MCF 10A (cell line): ENCODE measurements around the gene DUS1L. TPM values are rescaled to one million over a fixed set of nuclear protein-coding genes. Genes with fewer than 3 reads are reported as not detected.
A peak's percentile ranks its signal among the peaks of the same experiment; 100 is the strongest.

Experiments
- BruUV-seq: library from RNA; stranded (reverse); fragments of 400-500 nt; replicated peaks from 2 replicates; lab custom pipeline; 2021; lab: Mats Ljungman, UMichigan
- CTCF ChIA-PET: fragments of 300-600 bp; sonication (Branson Sonifier 250); formaldehyde crosslinking; extraction: SDS; loops from one replicate; lab custom pipeline; 2021; ENCODE audit warnings: antibody characterized with exemption, inconsistent platforms; lab: Yijun Ruan, JAX
- POLR2A ChIA-PET: fragments of 300-600, 350-650 bp; sonication (Branson Sonifier 250); formaldehyde crosslinking; extraction: SDS; loops from one replicate; lab custom pipeline; 2020; ENCODE audit warnings: antibody characterized with exemption, inconsistent platforms; lab: Yijun Ruan, JAX
- DNase-seq: peaks from one replicate; pipeline ENCODE4 v3.0.0-alpha.2; 2018; ENCODE audit not compliant: unreplicated experiment
- H3K27ac Mint-ChIP-seq: one replicate; pipeline ENCODE4 v1.8.0; 2022; ENCODE audit warnings: mild to moderate bottlenecking, low read depth, mixed read lengths; ENCODE audit not compliant: unreplicated experiment
- H3K27me3 Mint-ChIP-seq: one replicate; pipeline ENCODE4 v1.8.0; 2022; ENCODE audit warnings: mixed read lengths; ENCODE audit not compliant: insufficient read depth, unreplicated experiment
- H3K36me3 Mint-ChIP-seq: one replicate; pipeline ENCODE4 v1.8.0; 2022; ENCODE audit warnings: mild to moderate bottlenecking, moderate library complexity, mixed read lengths; ENCODE audit not compliant: insufficient read depth, unreplicated experiment
- H3K4me1 Mint-ChIP-seq: one replicate; pipeline ENCODE4 v1.8.0; 2022; ENCODE audit warnings: mixed read lengths; ENCODE audit not compliant: insufficient read depth, unreplicated experiment
- H3K4me3 Mint-ChIP-seq: one replicate; pipeline ENCODE4 v1.8.0; 2022; ENCODE audit warnings: mild to moderate bottlenecking, moderate library complexity, mixed read lengths; ENCODE audit not compliant: unreplicated experiment
- H3K9me3 Mint-ChIP-seq: one replicate; pipeline ENCODE4 v1.8.0; 2022; ENCODE audit warnings: mixed read lengths; ENCODE audit not compliant: unreplicated experiment
- CTCF ChIP-seq: fragments of 200-600 bp; IDR thresholded peaks from one replicate; pipeline ENCODE4 v1.8.0; 2022; ENCODE audit warnings: antibody characterized with exemption, mild to moderate bottlenecking; ENCODE audit not compliant: unreplicated experiment
- intact Hi-C: fragments of 100-400 bp; cut with micrococcal nuclease; formaldehyde crosslinking; loops from 2 replicates; pipeline ENCODE4 v1.14.1; 2022
- total RNA-seq: library from RNA; stranded (reverse); gene quantifications from 2 replicates; pipeline ENCODE4 v1.2.3, GENCODE V29; 2022

The DUS1L gene
- total RNA-seq, 1 experiment from 2014 or later: 116 TPM

DNA sequence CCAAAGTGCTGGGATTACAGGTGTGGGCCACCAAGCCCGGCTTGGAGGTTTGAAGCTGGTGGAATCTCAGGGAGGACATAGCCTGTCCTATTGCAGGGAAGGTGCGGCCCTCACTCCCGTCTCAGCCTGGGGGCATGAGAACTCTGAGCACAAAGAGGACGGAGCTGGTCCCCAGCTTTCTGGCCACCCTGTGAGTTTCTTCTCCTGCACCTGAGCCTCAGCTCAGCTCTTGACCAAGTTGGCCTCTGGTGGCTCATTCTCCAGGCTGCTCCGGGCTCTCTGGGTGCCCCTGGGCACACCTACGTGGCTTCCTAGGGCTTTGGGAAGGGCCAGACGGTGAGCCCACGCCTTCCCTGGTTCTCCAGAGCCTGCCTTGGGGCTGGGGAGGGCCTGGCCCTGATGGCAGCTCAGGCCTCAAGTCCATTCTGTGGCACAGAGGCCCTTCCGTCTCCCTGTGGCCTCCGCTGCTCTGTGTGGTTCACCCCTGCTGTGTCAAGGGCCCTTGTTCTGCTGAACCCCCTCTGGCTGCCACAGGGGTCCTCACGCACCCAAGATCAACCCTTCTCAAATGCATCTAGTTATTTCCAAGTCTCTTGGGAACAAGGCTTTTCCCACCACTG lies 39.3 kb upstream of the DUS1L start:
- ChIA-PET POLR2A (interaction anchor here (0.6 to 7.0 kb wide), 7 partner anchors 9 to 171 kb away, joined by 3 to 62 read pairs (median 3); partner anchors contain the start of gene DCXR), CTCF (interaction anchor here (0.5 to 1.2 kb wide), 4 partner anchors 16 to 431 kb away, joined by 3 to 4 read pairs (median 4); no protein-coding TSS in a partner anchor)
- BruUV-seq: no TSS peak
- H3K9me3 Mint-ChIP-seq: no peaks in the 10 kb centered on the region
- H3K4me1 Mint-ChIP-seq: peaks cover 17% of the 10 kb centered on the region
- peaks cover 35% of the 10 kb centered on the region for H3K36me3 Mint-ChIP-seq
- no peak for TF ChIP-seq CTCF
- H3K27me3 Mint-ChIP-seq: no peaks in the 10 kb centered on the region
- DNase-seq: no peak
- intact Hi-C loops: no loop called here
- peak overlapping the region; percentile 75 for H3K4me3 Mint-ChIP-seq
- H3K27ac Mint-ChIP-seq: peak overlapping the region; percentile 86

DNA sequence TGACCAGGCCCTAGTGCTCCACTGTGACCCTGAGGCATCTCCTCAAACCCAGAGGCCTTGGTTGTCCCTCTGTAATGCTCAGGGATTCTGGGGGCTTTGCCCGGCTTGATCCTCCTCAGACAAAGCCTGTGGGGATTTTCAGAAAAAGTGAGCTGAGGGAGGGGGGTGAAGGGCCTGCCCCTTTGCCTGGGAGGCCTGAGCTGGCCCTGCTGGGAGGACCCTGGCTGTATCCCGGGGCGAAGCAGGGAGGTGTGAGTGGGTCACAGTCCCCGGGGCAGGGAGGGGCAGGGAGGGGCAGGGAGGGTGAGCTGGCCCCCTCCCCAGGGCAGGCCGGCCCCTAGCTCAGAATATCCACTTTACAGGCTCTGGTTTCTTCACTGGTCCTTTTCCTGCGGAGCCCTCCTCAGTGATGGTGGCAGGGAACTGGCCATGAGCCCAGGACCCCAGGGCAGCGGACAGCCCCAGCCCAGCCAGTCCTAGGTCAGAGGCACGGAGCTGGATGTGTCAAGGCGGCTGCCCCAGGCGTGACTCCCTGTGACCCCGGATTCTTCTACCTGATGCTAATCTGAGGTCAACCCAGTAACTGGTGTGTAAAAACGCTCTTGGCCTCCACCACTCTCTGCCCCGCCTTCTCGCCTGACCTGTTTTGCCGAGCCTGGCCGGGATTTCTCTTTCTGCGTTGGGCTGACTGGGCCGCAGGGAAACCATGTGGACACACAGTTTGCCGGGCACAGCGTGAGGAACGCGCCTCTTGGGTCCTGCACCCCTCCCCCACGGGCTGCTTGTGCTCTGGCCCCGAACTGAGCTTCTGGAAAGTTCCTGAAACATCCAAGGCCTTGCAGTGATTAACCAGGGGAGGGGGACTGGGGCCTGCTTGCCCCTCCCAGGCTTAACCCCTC lies 38.2 kb upstream of the DUS1L start:
- intact Hi-C loops: no loop called here
- Mint-ChIP-seq H3K36me3 (peaks cover 39% of the 10 kb centered on the region), H3K9me3 (no peaks in the 10 kb centered on the region), H3K4me3 (no peak overlapping the region), H3K4me1 (peaks cover 17% of the 10 kb centered on the region), H3K27ac (peak overlapping the region; percentile 71), H3K27me3 (no peaks in the 10 kb centered on the region)
- no peak for DNase-seq
- BruUV-seq: no TSS peak
- TF ChIP-seq CTCF: no peak
- CTCF ChIA-PET: interaction anchor here (0.7 to 1.3 kb wide), 2 partner anchors 52 to 144 kb away, joined by 4 read pairs; no protein-coding TSS in a partner anchor
- POLR2A ChIA-PET: no interaction called here

- DNase-seq: no peak
- no TSS peak for BruUV-seq
- H3K27me3 Mint-ChIP-seq: no peaks in the 10 kb centered on the region
- intact Hi-C loops: no loop called here
- peaks cover 17% of the 10 kb centered on the region for H3K4me1 Mint-ChIP-seq
- H3K27ac Mint-ChIP-seq: no peak overlapping the region
- no peak for TF ChIP-seq CTCF
- no peaks in the 10 kb centered on the region for H3K9me3 Mint-ChIP-seq
- ChIA-PET POLR2A (no interaction called here), CTCF (no interaction called here)
- H3K4me3 Mint-ChIP-seq: no peak overlapping the region
- peaks cover 25% of the 10 kb centered on the region for H3K36me3 Mint-ChIP-seq
These were observed 36.4 kb upstream of the DUS1L start for GRCh38 chr17:82101767-82102679.
